HEK293 (cell line): ENCODE results near the gene SERPINE2.

Experiments
- GLIS1 ChIP-seq: fragments of 450-650 bp; formaldehyde crosslinking; IDR thresholded peaks from 2 replicates; pipeline ENCODE4 v1.5.1; 2016; ENCODE audit warnings: missing biosample characterization, missing genetic modification characterization
- HOXC10 ChIP-seq: sonication (generic); formaldehyde crosslinking; IDR thresholded peaks from 2 replicates; pipeline ENCODE4 v1.8.1; 2023; ENCODE audit warnings: mild to moderate bottlenecking, missing genetic modification reagents
- KLF9 ChIP-seq: fragments of 450-650 bp; formaldehyde crosslinking; IDR thresholded peaks from 2 replicates; pipeline ENCODE4 v1.5.1; 2016; ENCODE audit warnings: missing biosample characterization, missing genetic modification characterization, low read depth
- YY1 ChIP-seq: fragments of 450-650 bp; formaldehyde crosslinking; IDR thresholded peaks from 2 replicates; pipeline ENCODE4 v1.5.1; 2018; ENCODE audit warnings: missing biosample characterization, missing genetic modification characterization
- ZBTB21 ChIP-seq: fragments of 450-650 bp; formaldehyde crosslinking; IDR thresholded peaks from 2 replicates; pipeline ENCODE4 v1.5.1; 2017; ENCODE audit warnings: missing biosample characterization, missing genetic modification characterization
- ZBTB7A ChIP-seq: fragments of 450-650 bp; formaldehyde crosslinking; IDR thresholded peaks from 2 replicates; pipeline ENCODE4 v1.5.1; 2016; ENCODE audit warnings: low read depth, missing biosample characterization, missing genetic modification characterization
- ZFP37 ChIP-seq: fragments of 450-650 bp; formaldehyde crosslinking; IDR thresholded peaks from 2 replicates; pipeline ENCODE4 v1.5.1; 2016; ENCODE audit warnings: missing biosample characterization, missing genetic modification characterization
- ZNF112 ChIP-seq: fragments of 450-650 bp; formaldehyde crosslinking; IDR thresholded peaks from 2 replicates; pipeline ENCODE4 v1.5.0; 2017; ENCODE audit warnings: missing biosample characterization, missing genetic modification characterization
- ZNF157 ChIP-seq: fragments of 450-650 bp; formaldehyde crosslinking; IDR thresholded peaks from 2 replicates; pipeline ENCODE4 v1.5.1; 2016; ENCODE audit warnings: missing biosample characterization, missing genetic modification characterization
- ZNF174 ChIP-seq: fragments of 450-650 bp; formaldehyde crosslinking; IDR thresholded peaks from 2 replicates; pipeline ENCODE4 v1.5.0; 2017; ENCODE audit warnings: missing biosample characterization, mild to moderate bottlenecking, missing genetic modification characterization
- ZNF274 ChIP-seq, 2 experiments: fragments of 200-500 bp in 1 of 2; fragments of 450-650 bp in 1 of 2; sonication (Bioruptor generic) in 1 of 2; formaldehyde crosslinking in 1 of 2; IDR thresholded peaks; 2 replicates each; pipeline versions ENCODE4 v1.5.1 to v1.6.1; 2014 to 2016; ENCODE audit warnings: borderline replicate concordance in 1 of 2, inconsistent platforms in 1 of 2, low read length in 1 of 2, missing biosample characterization in 1 of 2, missing genetic modification characterization in 1 of 2
- ZNF302 ChIP-seq: fragments of 450-650 bp; formaldehyde crosslinking; IDR thresholded peaks from 2 replicates; pipeline ENCODE4 v1.5.1; 2016; ENCODE audit warnings: missing biosample characterization, missing genetic modification characterization, low read depth
- ZNF311 ChIP-seq: fragments of 450-650 bp; formaldehyde crosslinking; IDR thresholded peaks from 2 replicates; pipeline ENCODE4 v1.5.1; 2017; ENCODE audit warnings: missing biosample characterization, missing genetic modification characterization, borderline replicate concordance
- ZNF366 ChIP-seq: fragments of 450-650 bp; formaldehyde crosslinking; conservative IDR thresholded peaks from 2 replicates; pipeline ENCODE4 v1.5.1; 2016; ENCODE audit warnings: missing biosample characterization, missing genetic modification characterization
- ZNF501 ChIP-seq: fragments of 450-650 bp; formaldehyde crosslinking; IDR thresholded peaks from 2 replicates; pipeline ENCODE4 v1.5.1; 2016; ENCODE audit warnings: missing biosample characterization, missing genetic modification characterization
- ZNF549 ChIP-seq: fragments of 450-650 bp; IDR thresholded peaks from 2 replicates; pipeline ENCODE4 v1.5.1; 2018; ENCODE audit warnings: missing biosample characterization, missing genetic modification characterization, mild to moderate bottlenecking, inconsistent platforms, moderate library complexity
- ZNF560 ChIP-seq: fragments of 450-650 bp; formaldehyde crosslinking; IDR thresholded peaks from 2 replicates; pipeline ENCODE4 v1.5.1; 2017; ENCODE audit warnings: missing biosample characterization, missing genetic modification characterization, borderline replicate concordance
- ZNF610 ChIP-seq: fragments of 450-650 bp; formaldehyde crosslinking; IDR thresholded peaks from 2 replicates; pipeline ENCODE4 v1.5.1; 2016; ENCODE audit warnings: missing biosample characterization, missing genetic modification characterization, borderline replicate concordance
- ZNF624 ChIP-seq: fragments of 450-650 bp; formaldehyde crosslinking; IDR thresholded peaks from 2 replicates; pipeline ENCODE4 v1.5.1; 2017; ENCODE audit warnings: missing biosample characterization, missing genetic modification characterization
- ZNF626 ChIP-seq: fragments of 450-650 bp; sonication (Bioruptor Pico); formaldehyde crosslinking; IDR thresholded peaks from 2 replicates; pipeline ENCODE4 v1.5.1; 2018; ENCODE audit warnings: missing biosample characterization, missing genetic modification characterization, inconsistent platforms
- ZNF660 ChIP-seq: fragments of 450-650 bp; IDR thresholded peaks from 2 replicates; pipeline ENCODE4 v1.5.1; 2018; ENCODE audit warnings: missing biosample characterization, mild to moderate bottlenecking, missing genetic modification characterization
- ZNF677 ChIP-seq: fragments of 450-650 bp; IDR thresholded peaks from 2 replicates; pipeline ENCODE4 v1.5.0; 2018; ENCODE audit warnings: missing biosample characterization, mild to moderate bottlenecking, missing genetic modification characterization, moderate library complexity
- ZNF76 ChIP-seq: fragments of 450-650 bp; formaldehyde crosslinking; IDR thresholded peaks from 2 replicates; pipeline ENCODE4; 2016; ENCODE audit warnings: low read depth, missing biosample characterization, missing genetic modification characterization, borderline replicate concordance
- ZNF768 ChIP-seq: fragments of 450-650 bp; formaldehyde crosslinking; IDR thresholded peaks from 2 replicates; pipeline ENCODE4 v1.5.1; 2018; ENCODE audit warnings: missing biosample characterization, mild to moderate bottlenecking, missing genetic modification characterization
- ZNF837 ChIP-seq: fragments of 450-650 bp; formaldehyde crosslinking; IDR thresholded peaks from 2 replicates; pipeline ENCODE4 v1.5.1; 2016; ENCODE audit warnings: missing biosample characterization, missing genetic modification characterization
- TF ChIP-seq, protein P1 (sequence below): fragments of 450-650 bp; formaldehyde crosslinking; conservative IDR thresholded peaks from 2 replicates; pipeline ENCODE4 v1.5.1; 2016; ENCODE audit warnings: low read depth, missing biosample characterization, missing genetic modification characterization
- TF ChIP-seq, protein P2 (sequence below): fragments of 450-650 bp; formaldehyde crosslinking; IDR thresholded peaks from 2 replicates; pipeline ENCODE4 v1.5.1; 2017; ENCODE audit warnings: missing biosample characterization, missing genetic modification characterization
- TF ChIP-seq, protein P3 (sequence below): fragments of 450-650 bp; IDR thresholded peaks from 2 replicates; pipeline ENCODE4 v1.5.1; 2018; ENCODE audit warnings: missing biosample characterization, missing genetic modification characterization
- TF ChIP-seq, protein P4 (sequence below): fragments of 450-650 bp; formaldehyde crosslinking; IDR thresholded peaks from 2 replicates; pipeline ENCODE4 v1.5.1; 2017; ENCODE audit warnings: missing biosample characterization, missing genetic modification characterization
- TF ChIP-seq, protein P5 (sequence below): fragments of 450-650 bp; formaldehyde crosslinking; IDR thresholded peaks from 2 replicates; pipeline ENCODE4 v1.5.1; 2016; ENCODE audit warnings: missing biosample characterization, missing genetic modification characterization

The SERPINE2 gene

DNA sequence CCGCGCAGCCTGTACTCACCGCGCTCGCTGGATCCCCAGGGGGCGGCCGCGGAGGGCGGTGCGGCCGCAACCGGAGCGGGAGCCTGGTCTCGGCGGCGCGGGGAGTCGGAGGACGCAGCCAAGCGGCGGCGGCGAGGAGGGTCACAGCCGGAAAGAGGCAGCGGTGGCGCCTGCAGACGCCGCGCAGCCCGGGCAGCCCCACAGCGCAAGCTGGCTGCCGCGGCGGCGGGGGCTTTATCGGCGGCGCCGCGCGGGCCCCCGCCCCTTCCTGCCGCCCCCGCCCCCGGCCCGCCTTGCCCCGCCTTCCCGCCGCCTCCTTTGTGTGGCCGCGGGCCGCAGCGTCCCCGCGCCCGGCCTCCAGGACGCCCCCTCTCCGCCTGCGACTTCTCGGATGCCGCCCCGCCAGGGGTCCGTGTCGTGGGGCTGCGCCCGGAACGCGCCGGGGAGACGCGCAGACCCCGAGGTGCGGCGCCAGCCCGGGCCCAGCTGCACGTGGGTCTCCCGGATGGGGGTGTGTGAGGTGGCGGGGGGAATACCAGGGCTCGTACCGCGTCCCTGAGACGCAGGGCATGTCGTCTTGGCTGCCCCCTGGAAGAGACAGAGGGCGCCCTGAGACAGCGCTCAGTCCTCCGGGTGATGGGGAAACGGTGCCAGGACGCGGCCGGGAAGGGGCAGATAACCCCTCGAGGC lies at the start of gene SERPINE2 (continued):
- TF ChIP-seq ZNF112 = no peak
- TF ChIP-seq YY1 (tag by site-specific recombination) = no peak
- TF ChIP-seq, protein P1, sequence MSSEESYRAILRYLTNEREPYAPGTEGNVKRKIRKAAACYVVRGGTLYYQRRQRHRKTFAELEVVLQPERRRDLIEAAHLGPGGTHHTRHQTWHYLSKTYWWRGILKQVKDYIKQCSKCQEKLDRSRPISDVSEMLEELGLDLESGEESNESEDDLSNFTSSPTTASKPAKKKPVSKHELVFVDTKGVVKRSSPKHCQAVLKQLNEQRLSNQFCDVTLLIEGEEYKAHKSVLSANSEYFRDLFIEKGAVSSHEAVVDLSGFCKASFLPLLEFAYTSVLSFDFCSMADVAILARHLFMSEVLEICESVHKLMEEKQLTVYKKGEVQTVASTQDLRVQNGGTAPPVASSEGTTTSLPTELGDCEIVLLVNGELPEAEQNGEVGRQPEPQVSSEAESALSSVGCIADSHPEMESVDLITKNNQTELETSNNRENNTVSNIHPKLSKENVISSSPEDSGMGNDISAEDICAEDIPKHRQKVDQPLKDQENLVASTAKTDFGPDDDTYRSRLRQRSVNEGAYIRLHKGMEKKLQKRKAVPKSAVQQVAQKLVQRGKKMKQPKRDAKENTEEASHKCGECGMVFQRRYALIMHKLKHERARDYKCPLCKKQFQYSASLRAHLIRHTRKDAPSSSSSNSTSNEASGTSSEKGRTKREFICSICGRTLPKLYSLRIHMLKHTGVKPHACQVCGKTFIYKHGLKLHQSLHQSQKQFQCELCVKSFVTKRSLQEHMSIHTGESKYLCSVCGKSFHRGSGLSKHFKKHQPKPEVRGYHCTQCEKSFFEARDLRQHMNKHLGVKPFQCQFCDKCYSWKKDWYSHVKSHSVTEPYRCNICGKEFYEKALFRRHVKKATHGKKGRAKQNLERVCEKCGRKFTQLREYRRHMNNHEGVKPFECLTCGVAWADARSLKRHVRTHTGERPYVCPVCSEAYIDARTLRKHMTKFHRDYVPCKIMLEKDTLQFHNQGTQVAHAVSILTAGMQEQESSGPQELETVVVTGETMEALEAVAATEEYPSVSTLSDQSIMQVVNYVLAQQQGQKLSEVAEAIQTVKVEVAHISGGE (tag by site-specific recombination) = peak; percentile 46; the same call in 1 of the 2 replicates
- TF ChIP-seq ZNF501 (tag by site-specific recombination) = 0 out of 2 replicates have a peak, but pooled peaks have one; percentile 50
- no peak for TF ChIP-seq ZNF274 (IDR thresholded peaks at IDR 0.05; ENCODE audit: low read length)
- no peak for TF ChIP-seq ZNF274 (tag by site-specific recombination; IDR thresholded peaks at IDR 0.05; ENCODE audit: borderline replicate concordance)
- TF ChIP-seq, protein P2, sequence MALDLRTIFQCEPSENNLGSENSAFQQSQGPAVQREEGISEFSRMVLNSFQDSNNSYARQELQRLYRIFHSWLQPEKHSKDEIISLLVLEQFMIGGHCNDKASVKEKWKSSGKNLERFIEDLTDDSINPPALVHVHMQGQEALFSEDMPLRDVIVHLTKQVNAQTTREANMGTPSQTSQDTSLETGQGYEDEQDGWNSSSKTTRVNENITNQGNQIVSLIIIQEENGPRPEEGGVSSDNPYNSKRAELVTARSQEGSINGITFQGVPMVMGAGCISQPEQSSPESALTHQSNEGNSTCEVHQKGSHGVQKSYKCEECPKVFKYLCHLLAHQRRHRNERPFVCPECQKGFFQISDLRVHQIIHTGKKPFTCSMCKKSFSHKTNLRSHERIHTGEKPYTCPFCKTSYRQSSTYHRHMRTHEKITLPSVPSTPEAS (tag by site-specific recombination) = no peak
- TF ChIP-seq, protein P3, sequence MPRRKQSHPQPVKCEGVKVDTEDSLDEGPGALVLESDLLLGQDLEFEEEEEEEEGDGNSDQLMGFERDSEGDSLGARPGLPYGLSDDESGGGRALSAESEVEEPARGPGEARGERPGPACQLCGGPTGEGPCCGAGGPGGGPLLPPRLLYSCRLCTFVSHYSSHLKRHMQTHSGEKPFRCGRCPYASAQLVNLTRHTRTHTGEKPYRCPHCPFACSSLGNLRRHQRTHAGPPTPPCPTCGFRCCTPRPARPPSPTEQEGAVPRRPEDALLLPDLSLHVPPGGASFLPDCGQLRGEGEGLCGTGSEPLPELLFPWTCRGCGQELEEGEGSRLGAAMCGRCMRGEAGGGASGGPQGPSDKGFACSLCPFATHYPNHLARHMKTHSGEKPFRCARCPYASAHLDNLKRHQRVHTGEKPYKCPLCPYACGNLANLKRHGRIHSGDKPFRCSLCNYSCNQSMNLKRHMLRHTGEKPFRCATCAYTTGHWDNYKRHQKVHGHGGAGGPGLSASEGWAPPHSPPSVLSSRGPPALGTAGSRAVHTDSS (tag by site-specific recombination) = no peak
- TF ChIP-seq ZNF549 (tag by site-specific recombination) = no peak
- TF ChIP-seq ZNF76 = no peak
- TF ChIP-seq, protein P4, sequence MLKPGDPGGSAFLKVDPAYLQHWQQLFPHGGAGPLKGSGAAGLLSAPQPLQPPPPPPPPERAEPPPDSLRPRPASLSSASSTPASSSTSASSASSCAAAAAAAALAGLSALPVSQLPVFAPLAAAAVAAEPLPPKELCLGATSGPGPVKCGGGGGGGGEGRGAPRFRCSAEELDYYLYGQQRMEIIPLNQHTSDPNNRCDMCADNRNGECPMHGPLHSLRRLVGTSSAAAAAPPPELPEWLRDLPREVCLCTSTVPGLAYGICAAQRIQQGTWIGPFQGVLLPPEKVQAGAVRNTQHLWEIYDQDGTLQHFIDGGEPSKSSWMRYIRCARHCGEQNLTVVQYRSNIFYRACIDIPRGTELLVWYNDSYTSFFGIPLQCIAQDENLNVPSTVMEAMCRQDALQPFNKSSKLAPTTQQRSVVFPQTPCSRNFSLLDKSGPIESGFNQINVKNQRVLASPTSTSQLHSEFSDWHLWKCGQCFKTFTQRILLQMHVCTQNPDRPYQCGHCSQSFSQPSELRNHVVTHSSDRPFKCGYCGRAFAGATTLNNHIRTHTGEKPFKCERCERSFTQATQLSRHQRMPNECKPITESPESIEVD (tag by site-specific recombination) = no peak
- no peak for TF ChIP-seq ZBTB7A (tag by site-specific recombination)
- TF ChIP-seq ZNF677 (tag by site-specific recombination) = no peak
- no peak for TF ChIP-seq ZNF311 (tag by site-specific recombination)
- no peak for TF ChIP-seq ZBTB21 (tag by site-specific recombination)
- no peak for TF ChIP-seq ZFP37 (tag by site-specific recombination)
- TF ChIP-seq ZNF610 = no peak
- no peak for TF ChIP-seq ZNF560 (tag by site-specific recombination)
- no peak for TF ChIP-seq ZNF837 (tag by site-specific recombination)
- TF ChIP-seq HOXC10 (CRISPR knock-in tag) = no peak
- TF ChIP-seq ZNF660 (tag by site-specific recombination) = no peak
- no peak for TF ChIP-seq ZNF624
- no peak for TF ChIP-seq ZNF174 (tag by site-specific recombination)
- TF ChIP-seq ZNF768 = no peak
- peak; percentile 57 for TF ChIP-seq KLF9 (tag by site-specific recombination)
- TF ChIP-seq, protein P5, sequence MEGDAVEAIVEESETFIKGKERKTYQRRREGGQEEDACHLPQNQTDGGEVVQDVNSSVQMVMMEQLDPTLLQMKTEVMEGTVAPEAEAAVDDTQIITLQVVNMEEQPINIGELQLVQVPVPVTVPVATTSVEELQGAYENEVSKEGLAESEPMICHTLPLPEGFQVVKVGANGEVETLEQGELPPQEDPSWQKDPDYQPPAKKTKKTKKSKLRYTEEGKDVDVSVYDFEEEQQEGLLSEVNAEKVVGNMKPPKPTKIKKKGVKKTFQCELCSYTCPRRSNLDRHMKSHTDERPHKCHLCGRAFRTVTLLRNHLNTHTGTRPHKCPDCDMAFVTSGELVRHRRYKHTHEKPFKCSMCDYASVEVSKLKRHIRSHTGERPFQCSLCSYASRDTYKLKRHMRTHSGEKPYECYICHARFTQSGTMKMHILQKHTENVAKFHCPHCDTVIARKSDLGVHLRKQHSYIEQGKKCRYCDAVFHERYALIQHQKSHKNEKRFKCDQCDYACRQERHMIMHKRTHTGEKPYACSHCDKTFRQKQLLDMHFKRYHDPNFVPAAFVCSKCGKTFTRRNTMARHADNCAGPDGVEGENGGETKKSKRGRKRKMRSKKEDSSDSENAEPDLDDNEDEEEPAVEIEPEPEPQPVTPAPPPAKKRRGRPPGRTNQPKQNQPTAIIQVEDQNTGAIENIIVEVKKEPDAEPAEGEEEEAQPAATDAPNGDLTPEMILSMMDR (tag by site-specific recombination) = peak; percentile 98
- peak; percentile 14; the same call in 1 of the 2 replicates for TF ChIP-seq GLIS1 (tag by site-specific recombination)
- TF ChIP-seq ZNF626 (tag by site-specific recombination) = no peak
- no peak for TF ChIP-seq ZNF366 (tag by site-specific recombination)
- no peak for TF ChIP-seq ZNF157 (tag by site-specific recombination)
- TF ChIP-seq ZNF302 (tag by site-specific recombination) = no peak
